Adrenal gland (tissue), 5 donors: ENCODE measurements around the gene VEGFA.

Experiments used
- POLR2A ChIP-seq, 2 donors: fragments of 450-650 bp; IDR thresholded peaks; one replicate each; pipeline ENCODE4 v1.6.1; 2017; ENCODE audit warnings: antibody characterized with exemption in 2 of 2, mild to moderate bottlenecking in 2 of 2, moderate library complexity in 1 of 2
- TF ChIP-seq, protein P1 (sequence below), 6 experiments: fragments of 450-650 bp in 4 of 6; fragments of 200-600 bp in 2 of 6; sonication (generic) in 1 of 6; IDR thresholded peaks; 1 replicate in 5 of 6; 2 replicates in 1 of 6; pipeline versions ENCODE4 v1.5.1 to v1.8.0; 2016 to 2021; ENCODE audit warnings: antibody characterized with exemption in 6 of 6, mild to moderate bottlenecking in 2 of 6, moderate library complexity in 1 of 6
- donor health status: DM: no; HTN: no; CAD: no.

DNA sequence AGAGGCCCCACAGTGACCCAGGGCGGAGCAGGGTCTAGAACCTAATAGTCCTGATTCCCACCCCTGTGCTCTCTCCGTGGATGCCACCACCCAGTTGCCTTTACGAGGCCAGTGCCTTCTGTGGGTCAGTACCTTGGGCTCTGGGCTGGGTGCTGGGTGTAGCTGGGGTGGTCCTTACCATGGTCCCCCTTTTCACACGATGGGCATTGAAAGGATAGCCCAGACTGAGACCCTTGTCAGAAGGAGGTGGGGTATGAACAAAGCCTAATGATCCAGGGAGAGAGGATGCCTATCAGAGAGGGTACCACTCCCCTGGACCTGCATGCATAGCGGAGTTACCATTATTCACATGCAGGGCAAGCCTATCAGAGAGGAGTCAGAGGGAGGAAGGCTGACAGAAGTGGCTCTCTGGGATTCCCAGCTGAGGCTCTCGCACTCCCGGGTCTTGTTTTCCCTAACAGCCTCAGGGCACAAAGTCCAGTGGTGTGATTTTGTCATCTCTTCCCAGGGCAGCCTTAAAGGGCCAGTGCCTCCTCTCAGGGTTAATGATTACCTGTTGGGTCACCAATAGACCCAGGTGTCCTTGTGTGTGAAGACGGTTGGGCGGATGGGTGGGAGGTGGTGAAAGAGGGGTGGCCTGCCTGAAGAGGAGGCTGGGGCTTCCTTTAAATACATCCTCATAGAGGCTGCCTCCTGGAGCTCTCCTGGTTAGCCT lies 36.2 kb downstream of the VEGFA start:
- TF ChIP-seq, protein P1, sequence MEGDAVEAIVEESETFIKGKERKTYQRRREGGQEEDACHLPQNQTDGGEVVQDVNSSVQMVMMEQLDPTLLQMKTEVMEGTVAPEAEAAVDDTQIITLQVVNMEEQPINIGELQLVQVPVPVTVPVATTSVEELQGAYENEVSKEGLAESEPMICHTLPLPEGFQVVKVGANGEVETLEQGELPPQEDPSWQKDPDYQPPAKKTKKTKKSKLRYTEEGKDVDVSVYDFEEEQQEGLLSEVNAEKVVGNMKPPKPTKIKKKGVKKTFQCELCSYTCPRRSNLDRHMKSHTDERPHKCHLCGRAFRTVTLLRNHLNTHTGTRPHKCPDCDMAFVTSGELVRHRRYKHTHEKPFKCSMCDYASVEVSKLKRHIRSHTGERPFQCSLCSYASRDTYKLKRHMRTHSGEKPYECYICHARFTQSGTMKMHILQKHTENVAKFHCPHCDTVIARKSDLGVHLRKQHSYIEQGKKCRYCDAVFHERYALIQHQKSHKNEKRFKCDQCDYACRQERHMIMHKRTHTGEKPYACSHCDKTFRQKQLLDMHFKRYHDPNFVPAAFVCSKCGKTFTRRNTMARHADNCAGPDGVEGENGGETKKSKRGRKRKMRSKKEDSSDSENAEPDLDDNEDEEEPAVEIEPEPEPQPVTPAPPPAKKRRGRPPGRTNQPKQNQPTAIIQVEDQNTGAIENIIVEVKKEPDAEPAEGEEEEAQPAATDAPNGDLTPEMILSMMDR (IDR thresholded peaks at IDR 0.05) = no peak
- TF ChIP-seq POLR2A (IDR thresholded peaks at IDR 0.05) = no peak
